Endodermal cell (in vitro differentiated cells): ENCODE results near the gene NME7. TPM values are rescaled to one million over a fixed set of nuclear protein-coding genes. Genes with fewer than 3 reads are reported as not detected.

Source experiments
- DNase-seq: peaks from one replicate; pipeline ENCODE4 v3.0.0-alpha.2; 2017
- H3K27ac ChIP-seq: 2 replicates; pipeline ENCODE4 v1.5.1; 2013; ENCODE audit warnings: mild to moderate bottlenecking, low read depth, low read length, moderate library complexity
- H3K27me3 ChIP-seq: 2 replicates; pipeline ENCODE4 v1.6.1; 2013; ENCODE audit warnings: mild to moderate bottlenecking, low read length, moderate library complexity; ENCODE audit not compliant: insufficient read depth, control insufficient read depth, poor library complexity, severe bottlenecking
- H3K36me3 ChIP-seq: 2 replicates; pipeline ENCODE4 v1.7.0; 2013; ENCODE audit warnings: mild to moderate bottlenecking, low read length, moderate library complexity; ENCODE audit not compliant: control insufficient read depth, insufficient read depth
- H3K4me1 ChIP-seq: one replicate; pipeline ENCODE4 v1.7.0; 2013; ENCODE audit warnings: low read length; ENCODE audit not compliant: control insufficient read depth, insufficient read depth
- H3K4me3 ChIP-seq: 2 replicates; pipeline ENCODE4 v1.5.1; 2013; ENCODE audit warnings: mild to moderate bottlenecking, low read length, moderate library complexity
- H3K9ac ChIP-seq: 2 replicates; pipeline ENCODE4 v1.6.1; 2013; ENCODE audit warnings: mild to moderate bottlenecking, low read length, moderate library complexity; ENCODE audit not compliant: poor library complexity, severe bottlenecking; ENCODE audit errors: extremely low read depth
- H3K9me3 ChIP-seq: 2 replicates; pipeline ENCODE4 v1.6.1; 2013; ENCODE audit warnings: mild to moderate bottlenecking, low read length, moderate library complexity; ENCODE audit not compliant: control insufficient read depth
- H3K27ac Mint-ChIP-seq: 2 replicates; pipeline ENCODE4 v1.8.0; 2020; ENCODE audit warnings: mixed read lengths
- H3K27me3 Mint-ChIP-seq: 2 replicates; pipeline ENCODE4 v1.8.0; 2021; ENCODE audit warnings: mild to moderate bottlenecking, mixed read lengths; ENCODE audit not compliant: insufficient read depth
- H3K36me3 Mint-ChIP-seq: 2 replicates; pipeline ENCODE4 v1.8.0; 2020; ENCODE audit warnings: low read depth, mixed read lengths
- H3K4me1 Mint-ChIP-seq: 2 replicates; pipeline ENCODE4 v1.8.0; 2020; ENCODE audit warnings: mixed read lengths
- H3K4me3 Mint-ChIP-seq: 2 replicates; pipeline ENCODE4 v1.8.0; 2020; ENCODE audit warnings: mild to moderate bottlenecking, moderate library complexity, mixed read lengths
- H3K9me3 Mint-ChIP-seq: 2 replicates; pipeline ENCODE4 v1.8.0; 2020; ENCODE audit warnings: mild to moderate bottlenecking, mixed read lengths
- CTCF ChIP-seq: fragments of 200-600 bp; sonication (generic); conservative IDR thresholded peaks from 2 replicates; pipeline ENCODE4 v1.5.0; 2021; ENCODE audit warnings: antibody characterized with exemption, mild to moderate bottlenecking
- WGBS, 2 experiments: methylation state at CpG; one replicate each; pipeline versions ENCODE4 v1.1.5 to v1.1.7; 2013; ENCODE audit warnings: missing lambda C conversion rate in 2 of 2, mixed read lengths in 1 of 2; ENCODE audit not compliant: insufficient coverage in 1 of 2, insufficient read length in 1 of 2; 5-methylcytosine and 5-hydroxymethylcytosine counted together
- total RNA-seq, 2 donors: library from RNA; stranded (reverse); fragmentation: NEBNext Ultra II Directional in 1 of 2; extraction: Animal tissue kit (Norgen Biotek cat#: 25700) in 1 of 2; gene quantifications; 2 replicates in 1 of 2; 3 replicates in 1 of 2; pipeline ENCODE4 v1.2.1, GENCODE V29; 2021

NME7 gene
- total RNA-seq, 2 donors from 2014 or later: 28.1 to 32.3 TPM

DNA sequence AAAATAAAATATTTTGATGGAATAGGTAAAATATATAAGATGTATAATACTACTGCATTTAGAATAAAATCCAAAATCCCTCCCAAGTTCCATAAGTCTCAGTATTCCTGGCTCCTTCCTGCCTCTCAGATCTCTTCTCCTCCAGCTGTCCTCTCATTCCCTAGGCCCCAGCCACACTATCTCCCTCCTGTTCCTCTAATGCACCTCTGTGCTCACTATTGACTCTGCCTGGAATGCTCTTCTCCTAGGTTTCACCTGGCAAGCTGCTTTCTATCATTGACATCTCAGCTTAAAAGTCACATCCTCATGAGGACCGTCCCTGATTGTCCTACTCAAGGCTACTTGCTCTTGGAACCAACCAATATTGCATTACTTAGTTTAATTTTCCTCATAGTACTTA, 7.2 kb downstream of the NME7 start:
- peaks cover 6% of the 10 kb centered on the region for H3K36me3 Mint-ChIP-seq
- no peaks in the 10 kb centered on the region for H3K27me3 Mint-ChIP-seq
- Histone ChIP-seq H3K27me3 (no peaks in the 10 kb centered on the region), H3K27ac (no peak overlapping the region), H3K4me3 (no peak overlapping the region), H3K9me3 (peaks cover 7% of the 10 kb centered on the region), H3K36me3 (no peaks in the 10 kb centered on the region), H3K4me1 (peaks cover 3% of the 10 kb centered on the region), H3K9ac (no peak overlapping the region)
- H3K27ac Mint-ChIP-seq: no peak overlapping the region
- no peak for TF ChIP-seq CTCF
- no peak overlapping the region for H3K4me3 Mint-ChIP-seq
- 90 to 92% methylated on average over 1 of the region's 1 CpG for WGBS, 2 experiments
- peaks cover 7% of the 10 kb centered on the region for H3K4me1 Mint-ChIP-seq
- DNase-seq: no peak
- H3K9me3 Mint-ChIP-seq: no peaks in the 10 kb centered on the region

DNA sequence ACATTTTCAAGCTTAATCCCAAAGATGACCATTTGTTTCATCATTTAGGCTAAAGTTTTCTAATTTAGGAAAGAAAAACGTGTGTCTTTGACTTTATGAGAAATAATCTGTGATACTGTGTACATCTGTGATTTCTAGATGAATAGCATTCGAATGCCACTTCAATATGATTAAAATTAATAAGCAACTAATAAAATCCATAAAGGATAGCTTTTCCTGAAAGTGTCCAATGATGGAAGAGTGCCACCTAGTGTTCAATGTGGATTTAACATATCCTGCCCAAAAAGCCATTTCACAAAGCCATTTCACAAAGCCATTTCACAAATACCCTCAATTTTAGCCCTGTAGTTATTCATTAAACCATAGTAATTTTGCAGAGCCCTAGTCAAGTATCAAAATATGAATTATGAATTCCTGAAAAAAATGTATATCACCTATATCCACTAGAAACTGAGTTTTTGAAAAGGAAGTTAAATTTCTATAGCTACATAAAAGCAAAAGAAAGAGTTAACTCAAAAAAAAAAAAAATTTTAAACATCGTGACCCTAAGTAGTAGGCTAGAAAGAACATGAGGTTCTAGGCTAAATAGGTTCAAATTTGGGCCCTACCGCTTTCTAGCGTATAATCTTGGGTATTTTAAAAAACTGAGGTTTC, 19.1 kb downstream of the NME7 start:
- no peak for DNase-seq
- Mint-ChIP-seq H3K27ac (no peak overlapping the region), H3K4me3 (no peak overlapping the region), H3K9me3 (no peaks in the 10 kb centered on the region), H3K36me3 (peaks cover 2% of the 10 kb centered on the region), H3K27me3 (no peaks in the 10 kb centered on the region), H3K4me1 (peaks cover 12% of the 10 kb centered on the region)
- Histone ChIP-seq H3K9me3 (no peaks in the 10 kb centered on the region), H3K4me3 (no peak overlapping the region), H3K27me3 (no peaks in the 10 kb centered on the region), H3K9ac (no peak overlapping the region), H3K36me3 (no peaks in the 10 kb centered on the region), H3K27ac (no peak overlapping the region), H3K4me1 (no peaks in the 10 kb centered on the region)
- peak; percentile 93 for TF ChIP-seq CTCF
- WGBS, 2 experiments: 50 to 93% methylated on average over 2 to 5 of the region's 5 CpGs

DNA sequence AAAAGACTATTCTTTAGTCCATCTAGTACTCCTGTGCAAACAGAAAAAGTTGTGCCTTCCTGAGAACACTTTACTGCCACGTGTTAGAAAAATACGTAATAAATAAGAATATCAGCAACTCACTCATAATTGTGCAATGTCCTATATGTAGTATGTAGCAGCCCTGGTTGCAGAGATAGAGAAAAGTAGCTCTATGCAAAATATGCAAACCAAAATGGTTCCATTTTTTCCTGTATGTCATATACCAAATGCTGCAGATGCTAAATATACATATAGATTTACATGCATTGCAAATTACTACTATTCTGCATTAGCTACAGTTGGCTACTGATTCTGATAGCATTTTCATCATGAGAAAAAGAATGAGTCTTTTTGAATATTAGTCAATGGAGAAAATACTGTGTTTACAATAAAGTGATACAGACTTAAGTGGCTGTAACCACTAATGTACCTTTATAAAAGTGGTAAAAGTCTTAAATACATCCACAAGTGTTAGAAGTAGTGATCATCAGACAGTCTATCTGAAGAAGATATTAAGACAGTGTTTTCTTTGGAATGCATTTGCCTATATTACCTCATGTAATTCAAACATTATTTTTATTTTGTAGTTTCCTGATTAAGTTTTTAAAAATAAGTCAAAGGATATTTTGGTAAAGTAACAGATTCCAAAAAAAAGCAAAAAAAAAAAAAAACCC, 19.8 kb downstream of the NME7 start:
- Mint-ChIP-seq H3K9me3 (no peaks in the 10 kb centered on the region), H3K36me3 (no peaks in the 10 kb centered on the region), H3K4me1 (peaks cover 12% of the 10 kb centered on the region), H3K27me3 (no peaks in the 10 kb centered on the region), H3K27ac (no peak overlapping the region), H3K4me3 (no peak overlapping the region)
- WGBS, 2 experiments: 90% methylated on average over 2 of the region's 2 CpGs; no CpG with 5 or more reads in 1 of the 2 experiments
- no peaks in the 10 kb centered on the region for H3K36me3 ChIP-seq
- H3K9ac ChIP-seq: no peak overlapping the region
- no peaks in the 10 kb centered on the region for H3K4me1 ChIP-seq
- TF ChIP-seq CTCF: no peak
- no peak overlapping the region for H3K4me3 ChIP-seq
- no peak for DNase-seq
- H3K9me3 ChIP-seq: no peaks in the 10 kb centered on the region
- no peak overlapping the region for H3K27ac ChIP-seq
- no peaks in the 10 kb centered on the region for H3K27me3 ChIP-seq
